HepG2 (cell line): Measurements from ENCODE around the gene UNC13D. TPM values are rescaled to one million over a fixed set of nuclear protein-coding genes. Genes with fewer than 3 reads are reported as not detected.

ENCODE experiments used
- AKNA ChIP-seq: sonication (generic); formaldehyde crosslinking; IDR thresholded peaks from 2 replicates; pipeline ENCODE4 v1.4.0; 2020; ENCODE audit warnings: missing genetic modification reagents, borderline replicate concordance
- MLX ChIP-seq: IDR thresholded peaks from 2 replicates; pipeline ENCODE4 v1.6.1; 2016
- MTF2 ChIP-seq: sonication (generic); formaldehyde crosslinking; IDR thresholded peaks from 2 replicates; pipeline ENCODE4 v1.5.0; 2020; ENCODE audit warnings: missing genetic modification reagents, borderline replicate concordance
- PITX1 ChIP-seq: sonication (generic); formaldehyde crosslinking; IDR thresholded peaks from 2 replicates; pipeline ENCODE4 v1.5.1; 2020; ENCODE audit warnings: mild to moderate bottlenecking, missing genetic modification reagents
- REST ChIP-seq, 2 experiments: IDR thresholded peaks; 2 replicates each; pipeline ENCODE4 v1.6.1; 2011 to 2012; ENCODE audit warnings: low read length in 2 of 2, borderline replicate concordance in 1 of 2, low read depth in 1 of 2, mild to moderate bottlenecking in 1 of 2, moderate library complexity in 1 of 2
- ZBTB25 ChIP-seq: IDR thresholded peaks from 2 replicates; pipeline ENCODE4 v1.6.1; 2018; ENCODE audit warnings: missing genetic modification reagents
- ZFP82 ChIP-seq: sonication (generic); formaldehyde crosslinking; IDR thresholded peaks from 2 replicates; pipeline ENCODE4 v1.5.1; 2020; ENCODE audit warnings: mild to moderate bottlenecking, missing genetic modification reagents, borderline replicate concordance
- ZIK1 ChIP-seq: sonication (generic); formaldehyde crosslinking; IDR thresholded peaks from 2 replicates; pipeline ENCODE4 v1.5.0; 2020; ENCODE audit warnings: mild to moderate bottlenecking, low read depth, missing genetic modification reagents, borderline replicate concordance
- ZNF281 ChIP-seq: sonication (generic); formaldehyde crosslinking; IDR thresholded peaks from 2 replicates; pipeline ENCODE4 v1.4.0; 2020; ENCODE audit warnings: missing genetic modification reagents, borderline replicate concordance
- ZNF503 ChIP-seq: sonication (generic); formaldehyde crosslinking; IDR thresholded peaks from 2 replicates; pipeline ENCODE4 v1.4.0; 2020; ENCODE audit warnings: missing genetic modification reagents
- ZSCAN21 ChIP-seq: sonication (generic); formaldehyde crosslinking; IDR thresholded peaks from 2 replicates; pipeline ENCODE4 v1.8.0; 2022; ENCODE audit warnings: mild to moderate bottlenecking, missing genetic modification reagents, moderate library complexity, borderline replicate concordance
- polyA plus RNA-seq, 8 experiments: library from polyadenylated mRNA; depleted of rRNA in 3 of 8; stranded (reverse) in 7 of 8; unstranded in 1 of 8; fragments of >200 nt; fragmentation: Illumina TruSeq in 4 of 8; extraction: Trizol in 4 of 8; gene quantifications; 2 replicates each; pipeline versions ENCODE4 v1.2.1 to v1.2.3, GENCODE V29; 2011 to 2016; ENCODE audit warnings: low read depth in 4 of 8, missing spikeins in 1 of 8, mixed read lengths in 1 of 8; ENCODE audit not compliant: insufficient read depth in 1 of 8
- total RNA-seq, 5 experiments: library from RNA; depleted of rRNA; stranded (reverse); fragments of >200 nt; fragmentation: Illumina TruSeq; extraction: Trizol; gene quantifications; 2 replicates each; pipeline ENCODE4 v1.2.3, GENCODE V29; 2016; ENCODE audit warnings: low read depth in 1 of 5

UNC13D gene
- total and polyA plus RNA-seq, 2 of the 13 experiments (the other 11 are each of a cell fraction or from before 2014, with no cell fraction given) = 29.7 to 42.7 TPM

GRCh38 chr17:75844530-75845057, 390 bp upstream of the UNC13D start (continued):
- TF ChIP-seq AKNA (CRISPR knock-in tag) = no peak
- no peak for TF ChIP-seq PITX1 (CRISPR knock-in tag)
- TF ChIP-seq MTF2 (CRISPR knock-in tag) = no peak
- no peak for TF ChIP-seq REST (IDR thresholded peaks at IDR 0.05; ENCODE audit: borderline replicate concordance in 1 of 2, low read depth in 1 of 2, low read length in 2 of 2)
- no peak for TF ChIP-seq ZFP82 (CRISPR knock-in tag)
- TF ChIP-seq ZBTB25 (CRISPR knock-in tag) = no peak
- TF ChIP-seq ZIK1 (CRISPR knock-in tag) = peak; percentile 76
- peak; percentile 34; the same call in 1 of the 2 replicates for TF ChIP-seq ZNF503 (CRISPR knock-in tag)
- no peak for TF ChIP-seq ZSCAN21
- peak; percentile 67 for TF ChIP-seq ZNF281 (CRISPR knock-in tag)
- no peak for TF ChIP-seq MLX (CRISPR knock-in tag)
